HG02840 (cell line): ENCODE measurements around the gene DOCK3.
"Not testable (repeated sequence)": the region's sequence is repeated elsewhere in the genome, so short reads cannot be mapped to it uniquely, and the experiment has no call there.

Experiments
- ATAC-seq: cut with Tn5 transposase; IDR thresholded peaks from one replicate; pipeline ENCODE4 v1.9.1; 2021; ENCODE audit warnings: mild to moderate bottlenecking, moderate library complexity, moderate number of reproducible peaks; ENCODE audit not compliant: unreplicated experiment, low FRiP score

DOCK3 gene

GRCh38 chr3:50651445-50651844 is 23.3 kb upstream of the DOCK3 start:
- no peak for ATAC-seq

- no peak for ATAC-seq
These were observed 22.7 kb upstream of the DOCK3 start for GRCh38 chr3:50651920-50652529.

DNA sequence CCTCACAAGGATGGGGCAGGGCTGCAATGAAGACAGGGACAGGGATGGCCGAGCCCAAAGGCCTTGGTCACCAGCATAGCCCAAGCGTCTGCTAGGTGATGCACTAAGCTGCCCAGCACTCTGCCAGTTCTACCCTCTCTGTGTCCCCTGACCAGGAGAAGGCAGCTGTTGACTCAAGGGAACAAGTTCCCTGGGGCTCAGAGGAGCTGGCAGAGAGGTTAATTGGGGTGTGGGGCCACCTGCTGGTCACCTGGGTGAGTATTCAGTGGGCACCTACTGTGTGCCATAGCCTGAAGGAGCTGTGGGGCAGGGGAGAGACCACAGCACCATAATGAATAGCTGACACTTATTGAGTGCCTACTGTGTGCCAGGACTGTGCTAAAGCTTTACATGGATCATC is 22.0 kb upstream of the DOCK3 start:
- no peak for ATAC-seq

GRCh38 chr3:50653937-50654595 is 20.7 kb upstream of the DOCK3 start:
- ATAC-seq, result no peak

DNA sequence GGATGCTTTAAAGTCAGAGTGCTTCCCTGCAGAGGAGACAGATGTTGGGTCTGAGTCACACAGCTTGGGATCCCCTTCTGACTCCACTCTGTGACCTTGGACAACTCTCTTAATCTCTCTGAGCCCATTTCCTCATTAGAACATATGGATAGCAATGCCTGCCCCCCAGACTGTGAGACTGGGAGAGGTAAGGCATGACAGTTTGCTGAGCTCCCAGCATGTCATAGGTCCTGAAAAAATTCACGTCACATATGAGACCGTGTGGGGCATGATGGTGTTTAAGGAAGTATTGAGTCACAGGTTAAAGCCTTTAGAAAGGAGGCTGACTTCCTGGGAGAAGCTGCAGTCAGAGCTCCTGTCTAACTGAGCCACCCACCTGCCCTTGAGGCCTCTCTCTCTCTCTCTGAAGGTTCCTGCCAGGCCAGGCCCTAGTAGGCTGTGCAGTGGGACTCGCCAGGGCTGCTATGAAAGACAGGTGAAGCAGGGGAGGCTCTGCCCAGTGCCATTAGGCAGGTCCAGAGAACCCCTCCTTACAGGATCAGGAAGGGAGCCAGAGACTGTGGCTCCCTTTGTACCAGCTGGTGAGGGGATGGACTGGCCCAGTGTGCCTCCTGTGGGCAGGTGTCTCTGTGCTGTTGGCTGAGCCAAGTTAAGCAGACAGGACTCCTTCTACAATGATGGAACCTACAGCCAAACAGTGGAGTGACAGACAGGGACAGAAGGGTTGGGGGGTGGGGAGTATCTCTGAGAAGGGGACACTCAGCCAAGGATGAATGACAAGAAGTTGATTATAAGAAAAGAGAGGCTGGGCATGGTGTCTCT is 19.5 kb upstream of the DOCK3 start:
- no peak for ATAC-seq

GRCh38 chr3:50656417-50657195 is 18.1 kb upstream of the DOCK3 start:
- ATAC-seq, result no peak

- no peak for ATAC-seq
These were observed 17.3 kb upstream of the DOCK3 start for GRCh38 chr3:50657407-50657806.

DNA sequence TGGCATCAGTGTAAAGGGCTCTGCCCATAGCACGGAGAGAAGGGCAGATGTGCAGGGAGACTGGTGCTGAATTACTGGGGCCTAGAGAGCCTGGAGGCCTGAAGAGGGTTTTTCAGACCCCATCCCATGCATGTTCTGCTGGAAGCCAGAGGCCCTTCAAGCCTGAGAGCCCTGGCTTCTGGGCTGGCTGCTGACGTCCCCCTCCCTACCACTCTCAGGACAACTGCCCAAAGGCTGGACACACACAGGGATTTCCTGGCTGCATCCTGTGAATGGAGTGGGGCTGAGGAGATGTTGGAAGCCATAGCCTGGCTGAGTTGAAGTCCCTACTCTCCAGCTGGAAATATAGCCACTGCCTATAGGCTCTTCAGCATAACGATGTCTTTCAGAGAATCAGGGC is 16.9 kb upstream of the DOCK3 start:
- no peak for ATAC-seq

DNA sequence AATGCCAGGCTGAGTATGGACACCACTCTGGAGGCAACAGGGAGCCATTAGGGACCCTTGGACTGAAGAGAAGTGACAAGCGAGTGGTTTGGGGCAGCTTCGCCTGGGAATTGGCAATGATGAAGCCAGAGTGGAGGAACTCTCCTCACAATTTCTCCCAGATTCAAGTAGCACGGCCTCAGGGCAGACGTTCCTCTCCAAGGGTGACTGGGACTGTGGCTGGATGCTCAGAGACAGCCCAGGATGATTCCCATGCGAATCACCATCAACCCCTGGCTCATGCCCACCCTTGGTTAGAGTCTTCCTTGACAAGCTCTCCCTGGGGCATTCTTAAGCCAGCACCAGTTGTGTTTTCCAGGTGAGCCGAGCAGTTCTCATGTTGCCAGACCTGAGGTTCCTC is 16.3 kb upstream of the DOCK3 start:
- no peak for ATAC-seq

GRCh38 chr3:50658831-50659230 is 15.9 kb upstream of the DOCK3 start:
- ATAC-seq, result no peak

DNA sequence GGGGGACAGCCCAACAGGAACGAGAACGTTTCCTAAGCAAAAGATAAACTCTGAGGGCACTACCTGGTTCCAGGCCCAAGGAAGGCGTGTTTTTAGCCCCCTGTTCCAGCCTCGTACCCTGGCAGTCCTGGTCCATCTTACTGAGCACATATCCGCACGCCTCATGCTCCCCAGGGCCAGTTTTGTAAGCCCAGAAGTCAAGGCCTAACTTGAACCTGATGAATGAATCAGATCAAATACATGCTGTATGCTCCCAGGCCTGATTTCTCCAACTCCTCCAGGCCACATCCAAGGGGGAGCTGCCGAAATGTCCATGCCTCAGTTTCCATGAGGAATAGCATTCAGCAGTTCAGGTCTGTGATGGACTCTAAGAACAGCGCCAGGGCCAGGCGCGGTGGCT is 14.3 kb upstream of the DOCK3 start:
- no peak for ATAC-seq

DNA sequence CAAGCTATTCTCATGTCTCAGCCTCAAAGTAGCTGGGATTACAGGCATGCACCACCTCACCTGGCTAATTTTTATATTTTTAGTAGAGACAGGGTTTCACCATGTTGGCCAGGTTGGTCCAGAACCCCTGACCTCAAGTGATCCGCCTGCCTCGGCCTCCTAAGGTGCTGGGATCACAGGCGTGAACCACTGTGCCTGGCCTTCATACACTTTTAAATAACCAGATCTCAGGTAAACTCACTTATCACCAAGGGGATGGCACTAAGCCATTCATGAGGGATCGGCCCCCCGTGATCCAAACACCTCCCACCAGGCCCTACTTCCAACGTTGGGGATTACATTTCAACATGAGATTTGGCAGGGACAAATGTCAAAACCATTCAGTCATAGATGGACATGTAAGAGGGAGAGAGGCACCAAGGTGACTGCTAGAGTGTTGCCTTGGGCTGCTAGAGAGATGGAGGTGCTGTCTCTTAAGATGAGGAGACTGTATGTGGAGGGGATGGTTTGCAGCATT is 13.3 kb upstream of the DOCK3 start:
- no peak for ATAC-seq

DNA sequence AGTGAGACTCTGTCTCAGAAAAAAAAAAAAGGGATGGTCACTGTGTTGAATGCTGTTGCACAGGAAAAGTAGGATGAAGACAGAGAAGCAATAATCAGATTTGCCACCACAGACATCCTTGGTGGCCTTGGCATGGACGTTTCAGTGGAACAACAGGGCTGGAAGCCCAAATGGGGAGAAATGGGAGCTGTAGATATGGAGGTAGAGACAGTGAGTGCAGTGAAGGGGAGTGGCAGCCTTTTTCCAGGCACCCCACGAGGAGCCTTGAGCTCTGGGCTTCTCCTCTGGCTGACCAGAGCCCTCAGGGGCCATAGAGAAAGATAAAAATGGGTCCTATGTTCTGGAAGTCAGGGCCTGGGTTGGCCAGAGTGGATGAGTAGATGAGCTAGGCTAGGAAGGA is 12.3 kb upstream of the DOCK3 start:
- no peak for ATAC-seq

GRCh38 chr3:50665081-50665840 is 9.5 kb upstream of the DOCK3 start:
- no peak for ATAC-seq

GRCh38 chr3:50665841-50666115 is 8.9 kb upstream of the DOCK3 start:
- ATAC-seq, result not testable (repeated sequence)

- no peak for ATAC-seq
These were observed 7.9 kb upstream of the DOCK3 start for GRCh38 chr3:50666837-50667236.

DNA sequence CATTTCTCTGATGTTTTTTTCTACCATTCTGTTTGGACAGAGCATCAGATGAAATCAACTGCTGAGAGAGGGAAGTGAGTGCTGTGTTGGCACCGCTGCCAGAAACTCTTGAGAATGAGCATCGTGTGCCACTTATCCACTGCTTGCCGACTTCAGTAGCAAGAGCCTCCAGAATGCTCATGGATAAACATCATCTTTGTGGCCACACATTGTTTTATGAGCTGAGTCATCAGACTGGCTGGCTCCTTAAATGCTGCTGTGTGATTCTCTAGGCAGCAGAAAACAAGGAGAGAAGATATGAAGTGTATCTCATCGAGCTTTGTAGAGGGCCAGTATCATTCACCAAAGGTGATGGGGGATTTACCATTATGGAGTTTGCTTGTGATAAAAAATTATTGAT is 3.4 kb upstream of the DOCK3 start:
- no peak for ATAC-seq

DNA sequence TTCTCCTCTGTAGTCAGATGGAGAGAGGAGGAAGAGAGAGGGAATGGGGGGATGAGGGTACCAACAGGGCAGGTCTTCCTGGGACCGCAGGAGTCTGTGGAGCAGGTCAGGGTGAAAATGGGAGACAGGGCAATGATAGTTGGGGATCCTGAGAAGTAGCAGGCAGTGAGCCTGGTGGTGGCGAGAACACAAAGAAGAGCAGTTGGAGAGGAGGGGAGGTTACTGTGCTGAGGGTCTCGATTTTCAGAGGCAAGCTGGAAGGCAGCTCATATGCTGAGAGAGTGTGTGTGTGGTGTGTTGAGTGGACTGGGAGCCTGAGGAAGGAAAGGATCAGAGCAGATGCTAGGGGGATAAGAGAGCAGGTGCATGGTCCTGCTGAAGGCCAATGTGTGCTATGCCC is 2.1 kb upstream of the DOCK3 start:
- ATAC-seq, result no peak

GRCh38 chr3:50673931-50674330 is 796 bp upstream of the DOCK3 start:
- no peak for ATAC-seq
